IPS-NIHi11 (cell line): Measurements from ENCODE around the gene ABHD15.

ENCODE experiments used
- DNase-seq: peaks from one replicate; pipeline ENCODE4 v3.0.0; 2012; ENCODE audit warnings: mixed read lengths, low spot score

The ABHD15 gene, protein sequence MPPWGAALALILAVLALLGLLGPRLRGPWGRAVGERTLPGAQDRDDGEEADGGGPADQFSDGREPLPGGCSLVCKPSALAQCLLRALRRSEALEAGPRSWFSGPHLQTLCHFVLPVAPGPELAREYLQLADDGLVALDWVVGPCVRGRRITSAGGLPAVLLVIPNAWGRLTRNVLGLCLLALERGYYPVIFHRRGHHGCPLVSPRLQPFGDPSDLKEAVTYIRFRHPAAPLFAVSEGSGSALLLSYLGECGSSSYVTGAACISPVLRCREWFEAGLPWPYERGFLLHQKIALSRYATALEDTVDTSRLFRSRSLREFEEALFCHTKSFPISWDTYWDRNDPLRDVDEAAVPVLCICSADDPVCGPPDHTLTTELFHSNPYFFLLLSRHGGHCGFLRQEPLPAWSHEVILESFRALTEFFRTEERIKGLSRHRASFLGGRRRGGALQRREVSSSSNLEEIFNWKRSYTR

DNA sequence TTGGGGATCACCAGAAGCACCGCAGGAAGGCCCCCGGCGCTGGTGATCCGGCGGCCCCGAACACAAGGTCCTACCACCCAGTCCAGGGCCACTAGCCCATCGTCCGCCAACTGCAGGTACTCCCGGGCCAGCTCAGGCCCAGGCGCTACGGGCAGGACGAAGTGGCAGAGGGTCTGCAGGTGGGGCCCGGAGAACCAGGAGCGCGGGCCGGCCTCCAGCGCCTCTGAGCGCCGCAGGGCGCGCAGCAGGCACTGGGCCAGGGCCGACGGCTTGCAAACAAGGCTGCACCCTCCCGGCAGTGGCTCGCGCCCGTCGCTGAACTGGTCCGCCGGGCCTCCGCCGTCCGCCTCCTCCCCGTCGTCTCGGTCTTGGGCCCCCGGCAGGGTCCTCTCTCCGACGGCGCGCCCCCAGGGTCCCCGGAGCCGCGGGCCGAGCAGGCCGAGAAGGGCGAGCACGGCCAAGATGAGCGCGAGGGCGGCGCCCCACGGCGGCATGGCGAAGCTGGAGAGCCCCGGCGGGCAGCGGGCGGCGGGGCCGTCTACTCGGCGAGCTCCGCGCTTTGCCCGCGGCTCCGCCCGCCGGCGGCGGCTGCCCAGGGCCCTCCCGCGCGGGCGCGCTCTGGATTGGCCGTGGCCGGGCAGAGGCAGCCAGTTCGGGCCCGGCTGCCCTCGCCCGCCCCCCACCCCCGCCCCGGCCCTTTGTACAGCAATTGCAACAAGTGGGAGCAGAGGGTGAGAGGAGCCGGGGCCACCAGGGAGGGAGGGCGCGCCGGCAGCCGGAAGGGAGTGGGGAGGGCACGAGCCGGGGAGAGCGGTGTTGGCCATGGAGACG lies at the start of gene ABHD15:
Gene ABHD15, minus strand, starts transcription at position 565 of the 831 bp plus-strand sequence. Its CDS starts 71 bp downstream, at position 494.
- DNase-seq: peak; percentile 83

DNA sequence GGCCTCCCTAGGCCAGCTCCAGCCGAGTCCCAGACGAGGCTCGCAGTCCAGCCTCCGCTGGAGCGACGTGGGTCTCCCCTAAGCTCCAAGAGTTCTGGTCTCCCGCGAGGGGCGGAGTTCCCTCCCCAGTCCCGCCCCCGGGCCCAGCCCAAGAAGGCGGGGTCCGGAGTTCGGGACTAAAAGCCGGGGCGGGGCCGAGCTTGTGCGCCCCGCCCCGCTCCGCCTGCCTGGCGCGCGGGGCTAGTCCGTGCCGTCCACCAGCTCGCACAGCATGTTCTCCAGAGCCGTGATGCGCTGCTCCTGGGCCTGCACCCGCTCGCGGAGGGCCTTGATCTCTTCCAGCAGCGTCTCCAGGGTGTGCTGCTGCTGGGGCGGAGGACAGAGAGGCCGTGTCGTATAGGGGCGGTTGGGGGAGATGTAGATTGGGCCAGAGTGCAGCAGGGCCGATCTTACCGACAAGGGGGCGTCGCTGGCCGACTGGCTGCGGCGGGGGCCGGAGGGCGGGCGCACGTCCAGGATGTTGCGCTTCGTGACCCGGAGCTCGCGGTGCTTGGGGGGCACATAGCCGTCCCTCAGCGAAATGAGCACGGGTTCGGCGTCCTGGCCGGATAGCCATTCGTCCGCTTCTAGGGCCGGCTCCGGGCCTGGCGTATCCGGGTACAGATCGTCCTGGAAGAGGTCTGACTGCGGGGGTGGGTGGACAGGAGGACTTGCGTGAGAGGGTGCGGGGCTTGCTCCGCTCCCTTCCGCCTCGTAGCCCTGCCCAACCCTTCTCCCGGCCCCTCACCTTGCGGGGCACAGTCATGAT lies 48.9 kb upstream of the ABHD15 start:
- peak; percentile 87 for DNase-seq

DNA sequence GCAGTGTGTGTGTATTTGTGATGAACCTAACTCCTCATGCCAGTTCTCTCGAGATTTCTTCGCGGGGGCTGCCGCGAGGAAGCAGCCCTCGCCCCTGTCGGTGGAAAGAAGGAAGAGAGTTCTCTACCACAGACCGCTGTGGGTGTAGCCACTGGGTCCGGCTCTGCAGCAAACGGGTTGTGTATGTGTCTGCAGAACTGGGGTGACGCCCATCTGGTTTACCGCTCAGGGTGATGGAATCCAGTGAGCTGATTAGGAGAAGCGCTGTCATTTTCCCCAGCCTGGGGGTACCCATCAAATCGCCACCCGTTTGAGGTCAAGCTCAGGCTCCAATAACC lies 48.2 kb upstream of the ABHD15 start:
- no peak for DNase-seq

DNA sequence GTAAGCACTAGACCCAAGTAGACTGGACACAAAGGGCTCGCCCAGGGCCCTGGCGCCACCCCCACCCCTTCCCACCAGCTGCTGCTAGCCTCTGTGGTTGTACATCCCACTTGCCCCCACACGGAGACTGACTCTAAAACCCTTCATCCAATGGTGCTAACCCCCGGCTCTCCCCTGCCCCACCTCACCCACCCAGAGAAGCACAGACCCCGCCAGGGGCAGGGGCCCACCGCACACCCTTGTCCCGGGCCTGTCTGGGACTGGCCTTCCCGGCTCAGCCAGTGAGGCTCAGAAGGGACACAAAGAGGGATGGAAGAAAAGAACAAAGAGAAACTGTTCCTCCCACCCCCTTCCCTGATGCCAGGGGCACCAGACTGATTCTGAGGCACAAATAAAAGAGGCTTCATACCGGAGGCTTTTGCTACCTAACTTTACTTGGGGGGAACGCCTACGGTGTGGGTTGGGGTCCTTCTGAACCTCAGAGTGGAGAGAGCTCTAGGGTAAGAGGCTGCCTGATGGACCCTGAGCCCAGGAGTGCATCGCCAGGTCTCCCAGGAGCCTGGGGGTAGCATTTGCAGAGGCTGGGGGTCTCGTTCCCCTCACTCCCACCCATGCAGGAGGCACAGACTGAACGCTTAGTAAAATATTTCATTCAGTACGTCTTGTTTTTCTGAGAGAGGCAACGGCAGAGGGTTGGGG lies 47.7 kb upstream of the ABHD15 start:
- DNase-seq: no peak

DNA sequence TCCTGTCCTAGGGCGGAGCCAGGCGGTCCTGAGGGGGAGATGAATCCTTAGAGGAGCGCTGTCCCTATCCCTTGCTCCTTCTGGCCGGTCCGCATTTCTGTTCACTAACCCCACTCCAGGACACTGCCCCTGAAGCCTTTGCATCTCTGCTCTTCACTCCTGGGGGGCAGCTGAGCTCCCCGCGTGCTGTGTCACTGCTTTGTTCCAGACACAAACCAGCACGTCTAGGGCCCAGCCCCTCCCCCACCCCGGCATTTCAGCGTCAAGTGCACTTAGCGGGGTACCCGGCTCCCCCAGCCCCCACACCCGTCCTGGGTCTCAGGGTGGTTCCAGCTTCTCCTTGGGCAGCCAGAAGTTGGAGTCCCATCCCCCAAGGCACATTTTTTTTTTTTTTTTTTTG lies 47.0 kb upstream of the ABHD15 start:
- DNase-seq: no peak

DNA sequence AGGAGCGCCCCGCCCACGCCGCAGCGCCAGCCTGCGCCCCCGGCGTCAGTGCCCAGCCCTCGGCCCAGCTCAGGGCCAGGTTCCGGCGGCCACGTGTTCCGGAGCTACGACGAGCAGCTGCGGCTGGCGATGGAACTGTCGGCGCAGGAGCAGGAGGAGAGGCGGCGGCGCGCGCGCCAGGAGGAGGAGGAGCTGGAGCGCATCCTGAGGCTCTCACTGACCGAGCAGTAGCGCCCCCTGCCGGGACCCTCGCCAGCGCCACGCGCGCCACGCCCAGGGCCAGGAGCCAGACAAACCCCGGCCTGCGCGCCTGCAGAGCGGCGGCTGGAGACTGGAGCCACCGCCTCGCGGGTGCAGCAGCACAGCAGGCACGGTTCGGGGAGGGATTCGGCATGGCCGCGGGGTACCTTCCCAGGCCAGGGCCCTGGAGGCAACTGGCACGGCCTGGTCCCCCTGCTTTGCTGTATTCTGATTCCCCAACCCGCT lies 46.6 kb upstream of the ABHD15 start:
- peak; percentile 87 for DNase-seq

DNA sequence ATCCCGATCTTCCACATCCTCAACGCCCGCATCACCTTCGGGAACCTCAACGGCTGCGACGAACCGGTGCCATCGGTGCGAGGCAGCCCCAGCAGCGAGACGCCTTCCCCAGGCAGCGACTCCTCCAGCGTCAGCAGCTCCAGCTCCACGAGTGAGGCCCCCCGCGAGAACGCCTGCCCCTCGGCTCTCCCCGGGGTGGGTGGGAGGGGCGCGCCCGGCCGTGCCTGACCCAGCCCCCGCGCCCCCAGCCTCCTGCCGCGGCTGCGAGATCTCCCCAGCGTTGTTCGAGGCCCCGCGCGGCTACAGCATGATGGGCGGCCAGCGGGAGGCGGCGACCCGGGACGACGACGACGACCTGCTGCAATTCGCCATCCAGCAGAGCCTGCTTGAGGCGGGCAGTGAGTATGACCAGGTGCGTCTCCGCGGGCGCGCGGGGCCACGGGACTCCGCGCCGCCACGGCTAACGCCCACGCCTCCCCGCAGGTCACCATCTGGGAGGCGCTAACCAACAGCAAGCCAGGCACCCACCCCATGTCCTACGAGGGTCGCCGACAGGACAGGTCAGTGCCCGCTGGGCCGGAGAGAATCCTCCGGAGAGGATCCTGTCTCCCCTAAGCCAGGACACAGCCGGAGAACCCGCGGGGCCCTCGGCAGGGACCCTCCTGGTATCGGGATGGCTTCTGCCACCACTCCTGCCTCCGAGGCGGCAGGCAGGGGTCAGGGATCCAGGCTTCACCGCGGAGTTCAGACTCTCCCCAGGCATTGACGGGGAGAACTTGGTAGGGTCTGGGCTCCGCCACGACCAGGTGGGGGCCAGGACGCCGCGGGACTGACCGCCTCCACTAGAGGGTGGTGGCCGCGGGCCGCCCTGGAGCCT lies 45.8 kb upstream of the ABHD15 start:
- no peak for DNase-seq

DNA sequence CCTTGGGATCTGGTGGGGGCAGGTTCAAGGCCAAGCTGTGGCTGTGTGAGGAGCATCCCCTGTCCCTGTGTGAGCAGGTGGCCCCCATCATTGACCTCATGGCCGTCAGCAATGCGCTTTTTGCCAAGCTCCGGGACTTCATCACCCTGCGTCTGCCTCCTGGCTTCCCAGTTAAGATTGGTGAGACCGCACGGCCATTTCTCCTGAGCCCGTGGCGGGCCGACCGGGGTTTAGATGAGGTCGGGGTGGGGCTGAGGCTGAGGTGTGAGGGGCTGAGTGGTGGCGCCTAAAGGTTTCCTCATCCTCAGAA lies 45.2 kb upstream of the ABHD15 start:
- DNase-seq: no peak

DNA sequence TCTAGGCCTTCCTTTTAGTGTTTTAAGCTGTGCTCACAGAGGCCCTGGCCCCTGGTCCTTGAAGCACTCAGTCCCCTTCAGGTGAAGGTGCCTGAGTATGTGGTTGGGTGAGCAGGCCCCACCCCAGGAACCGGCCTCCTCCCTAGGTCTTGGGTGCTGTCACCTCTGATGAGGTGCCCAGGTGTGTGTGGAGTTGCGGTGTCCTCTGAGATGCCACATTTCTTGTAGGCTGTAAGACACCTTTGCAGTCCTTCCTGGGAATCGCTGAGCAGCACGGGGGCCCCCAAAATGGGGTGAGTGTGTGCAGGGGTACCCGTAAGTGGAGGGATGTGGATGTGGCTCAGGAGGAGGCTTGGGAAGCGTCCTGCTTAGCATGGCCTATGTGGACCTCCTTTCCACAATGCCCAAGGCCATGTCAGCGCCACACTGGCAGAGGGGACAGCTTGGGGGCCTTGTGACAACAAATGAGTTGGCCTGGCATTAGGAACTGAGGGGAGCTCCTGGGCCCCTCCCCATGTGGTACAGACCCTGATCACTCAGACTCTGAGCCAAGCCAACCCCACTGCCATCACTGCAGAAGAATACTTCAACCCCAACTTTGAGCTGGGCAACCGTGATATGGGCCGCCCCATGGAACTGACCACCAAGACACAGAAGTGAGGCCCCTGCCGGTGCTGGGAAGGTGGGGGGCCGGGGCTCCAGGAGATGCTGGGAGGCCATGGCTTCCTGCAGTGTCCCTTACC lies 44.7 kb upstream of the ABHD15 start:
- no peak for DNase-seq

DNA sequence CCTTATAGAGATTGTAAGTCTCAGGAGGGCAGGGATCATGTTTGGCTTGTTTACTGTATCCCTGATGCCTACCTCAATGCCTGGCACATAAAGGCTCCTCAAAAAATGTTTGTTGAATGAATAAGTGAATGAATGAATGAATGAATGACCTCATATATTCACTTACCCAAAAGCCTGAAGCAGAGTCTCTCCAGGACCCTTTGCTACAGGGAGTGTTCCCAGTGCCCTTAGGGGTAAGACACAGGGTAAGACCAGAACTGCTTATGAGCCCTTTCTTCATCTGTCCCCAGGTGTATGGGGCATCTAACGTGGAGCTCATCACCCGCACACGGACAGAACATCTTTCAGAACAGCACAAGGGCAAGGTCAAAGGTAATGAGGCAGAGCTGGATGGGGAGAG lies 43.6 kb upstream of the ABHD15 start:
- DNase-seq: no peak

DNA sequence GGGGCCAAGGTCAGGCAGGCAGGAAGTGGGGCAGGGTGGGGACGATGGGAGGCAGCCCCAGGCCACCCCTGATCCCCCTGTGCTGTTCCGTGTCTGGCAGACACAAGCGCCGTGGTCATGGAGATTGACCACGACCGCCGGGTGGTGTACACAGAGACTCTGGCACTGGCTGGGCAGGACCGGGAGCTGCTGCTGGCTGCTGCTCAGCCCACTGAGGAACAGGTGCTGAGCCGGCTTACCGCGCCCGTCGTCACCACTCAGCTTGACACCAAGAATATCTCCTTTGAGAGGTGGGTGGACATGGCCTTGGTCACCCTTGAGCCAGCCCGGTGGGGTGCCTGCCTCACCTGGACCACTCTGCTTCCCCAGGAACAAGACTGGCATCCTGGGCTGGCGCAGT lies 42.1 kb upstream of the ABHD15 start:
- DNase-seq: no peak

DNA sequence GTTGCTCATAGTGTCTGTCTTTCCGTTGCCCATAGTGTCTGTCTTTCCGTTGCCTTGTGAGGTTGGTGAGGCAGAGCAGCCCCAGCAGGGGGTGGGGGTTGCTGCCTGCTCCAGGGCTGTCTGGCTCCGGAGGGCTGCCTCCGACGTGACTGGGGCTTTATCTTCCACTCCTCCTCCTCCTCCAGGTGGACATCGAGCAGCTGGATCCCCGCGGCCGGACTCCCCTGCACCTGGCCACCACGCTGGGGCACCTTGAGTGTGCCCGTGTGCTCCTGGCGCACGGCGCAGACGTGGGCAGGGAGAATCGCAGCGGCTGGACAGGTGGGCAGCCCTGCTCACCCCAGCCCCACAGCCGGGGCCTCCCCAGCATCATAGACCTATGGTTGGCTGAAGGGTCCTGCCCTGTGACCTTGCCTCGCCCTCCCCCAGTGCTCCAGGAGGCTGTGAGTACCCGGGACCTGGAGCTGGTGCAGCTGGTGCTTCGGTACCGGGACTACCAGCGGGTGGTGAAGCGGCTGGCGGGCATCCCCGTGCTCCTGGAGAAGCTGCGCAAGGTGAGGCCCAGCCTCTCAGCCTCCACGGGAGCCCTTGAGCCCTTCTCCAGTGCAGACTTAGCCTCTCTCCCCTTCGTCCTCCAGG lies 40.8 kb upstream of the ABHD15 start:
- DNase-seq: no peak

DNA sequence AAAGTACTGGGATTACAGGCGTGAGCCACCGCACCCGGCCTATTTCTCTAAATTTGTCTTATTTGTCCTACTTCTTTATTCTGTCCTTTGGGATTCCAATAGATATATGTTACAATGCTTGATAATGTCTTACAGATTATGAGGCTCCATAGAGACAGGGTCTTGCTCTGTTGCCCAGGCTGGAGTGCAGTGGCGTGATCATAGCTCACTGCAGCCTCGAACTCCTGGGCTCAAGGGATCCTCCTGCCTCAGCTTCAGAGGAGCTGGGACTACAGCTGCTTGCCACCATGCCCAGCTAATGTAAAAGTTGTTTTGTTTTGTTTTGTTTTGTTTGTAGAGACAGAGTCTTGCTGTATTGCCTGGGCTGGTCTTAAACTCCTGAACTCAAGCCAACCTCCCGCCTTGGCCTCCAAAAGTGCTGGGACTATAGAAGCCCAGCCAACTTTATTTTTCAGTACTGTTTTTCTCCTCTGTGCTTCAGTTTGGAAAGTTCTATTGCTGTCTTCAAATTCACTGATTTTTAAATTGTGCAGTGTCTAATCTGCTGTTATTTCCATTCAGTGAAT lies 36.4 kb upstream of the ABHD15 start:
- no peak for DNase-seq

DNA sequence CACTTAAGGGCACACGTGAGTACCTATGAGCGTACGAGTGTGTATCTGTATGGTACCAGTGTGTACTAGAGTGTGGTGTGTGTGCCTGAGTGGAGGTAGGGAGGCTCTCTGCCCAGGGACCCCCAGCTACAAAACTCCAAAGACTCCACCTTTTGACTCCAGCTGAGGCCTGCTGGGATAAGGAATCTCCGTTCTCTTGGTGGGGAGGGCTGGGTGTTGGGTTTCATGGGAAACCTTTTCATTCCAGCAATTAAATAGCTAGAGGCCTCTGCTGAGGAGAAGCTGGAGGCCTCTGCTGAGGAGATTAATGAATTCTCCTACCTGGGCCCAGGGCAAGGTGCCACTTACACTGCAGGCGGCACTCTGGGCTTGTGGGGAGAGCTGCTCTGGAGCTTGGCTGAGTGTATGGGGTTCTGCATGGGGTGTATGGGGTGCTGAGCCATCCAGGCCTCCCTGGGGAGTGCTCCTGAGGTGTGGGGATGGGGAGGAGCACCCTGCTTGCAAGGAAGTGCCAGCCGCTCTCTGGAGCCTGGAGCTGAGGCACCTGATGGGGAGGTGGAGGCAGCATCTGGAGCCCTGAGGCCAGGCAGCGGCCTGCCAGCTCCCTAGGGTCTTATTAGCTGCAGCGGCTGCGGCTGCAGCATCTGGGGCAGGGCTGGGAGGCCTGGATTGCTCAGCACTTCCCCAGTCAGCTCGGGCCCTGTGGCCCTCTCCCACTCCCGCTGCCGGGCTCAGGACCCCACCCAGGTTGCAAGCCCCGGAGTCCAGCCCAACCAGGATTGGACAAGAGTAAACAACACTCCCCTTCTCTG lies 30.7 kb upstream of the ABHD15 start:
- no peak for DNase-seq

DNA sequence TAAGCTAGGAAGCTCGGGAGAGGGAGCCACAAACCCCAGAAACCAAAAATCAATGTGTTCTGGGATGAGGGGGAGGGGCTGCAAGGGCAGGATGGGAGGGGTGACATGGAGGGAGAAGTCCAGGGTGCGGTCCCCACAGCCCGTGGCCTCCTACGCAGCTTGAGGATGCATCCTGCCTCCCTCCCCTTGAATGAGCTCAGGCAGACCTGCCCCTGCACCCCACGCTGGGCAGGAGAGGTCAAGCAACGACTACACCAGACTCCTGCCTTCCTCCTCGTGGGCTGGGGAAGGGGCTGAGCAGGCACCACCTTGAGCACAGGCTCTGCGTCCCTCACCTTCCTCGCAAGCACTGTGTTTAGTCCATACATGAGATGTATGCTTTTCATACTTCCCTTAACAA lies 30.0 kb upstream of the ABHD15 start:
- DNase-seq: no peak

DNA sequence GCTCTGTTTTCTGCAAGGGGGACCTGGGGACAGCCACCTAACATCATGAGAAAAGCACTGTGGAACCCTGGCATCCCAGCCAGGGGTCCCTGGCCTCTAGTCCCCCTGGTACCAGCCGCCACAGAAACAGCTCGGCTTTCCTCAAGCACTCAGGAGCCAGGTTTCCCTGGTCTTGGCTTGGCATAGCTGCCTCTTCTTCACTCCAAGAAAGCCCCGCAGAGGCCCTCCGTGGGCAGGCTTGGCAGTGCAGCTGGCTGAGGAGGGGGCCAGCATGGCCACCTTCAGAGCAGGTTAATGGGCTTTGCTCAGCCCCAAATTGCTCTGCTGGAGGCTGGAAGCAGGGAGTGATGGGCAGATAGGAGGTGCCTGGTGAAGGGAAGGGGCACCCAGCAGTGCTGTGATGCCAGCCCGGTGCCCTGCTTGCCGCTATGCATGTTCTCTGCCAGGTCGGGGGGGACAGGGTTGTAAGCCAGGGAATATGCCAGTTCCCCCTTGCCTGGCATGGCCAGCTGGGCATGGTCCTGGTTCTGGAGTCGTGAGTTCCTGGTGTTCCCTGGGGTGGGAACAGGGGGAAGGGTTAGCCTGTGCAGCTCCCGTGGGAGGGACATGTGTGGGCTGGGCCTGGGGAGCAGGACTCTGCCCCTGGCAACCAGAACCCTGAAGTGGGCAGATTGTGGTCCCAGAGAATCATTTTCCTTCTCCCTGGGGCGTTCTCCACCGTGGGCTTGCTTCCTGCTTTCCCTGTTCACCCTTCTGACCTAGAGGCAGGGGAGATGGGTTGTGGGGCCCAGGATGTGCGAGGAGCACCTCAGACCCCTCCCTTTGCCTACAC lies 29.3 kb upstream of the ABHD15 start:
- DNase-seq: no peak
